HuH-7 (cell line): Measurements from ENCODE around the gene SIX5.

Source experiments
- DNase-seq: peaks from one replicate; pipeline ENCODE4 v3.0.0; 2011; ENCODE audit warnings: low spot score

SIX5 gene

GRCh38 chr19:45773384-45773783 lies 4.3 kb upstream of the SIX5 start:
- DNase-seq = no peak

GRCh38 chr19:45772912-45773311 lies 3.9 kb upstream of the SIX5 start:
- DNase-seq = no peak

- DNase-seq = no peak
Measured at GRCh38 chr19:45772130-45772840, 3.2 kb upstream of the SIX5 start.

DNA sequence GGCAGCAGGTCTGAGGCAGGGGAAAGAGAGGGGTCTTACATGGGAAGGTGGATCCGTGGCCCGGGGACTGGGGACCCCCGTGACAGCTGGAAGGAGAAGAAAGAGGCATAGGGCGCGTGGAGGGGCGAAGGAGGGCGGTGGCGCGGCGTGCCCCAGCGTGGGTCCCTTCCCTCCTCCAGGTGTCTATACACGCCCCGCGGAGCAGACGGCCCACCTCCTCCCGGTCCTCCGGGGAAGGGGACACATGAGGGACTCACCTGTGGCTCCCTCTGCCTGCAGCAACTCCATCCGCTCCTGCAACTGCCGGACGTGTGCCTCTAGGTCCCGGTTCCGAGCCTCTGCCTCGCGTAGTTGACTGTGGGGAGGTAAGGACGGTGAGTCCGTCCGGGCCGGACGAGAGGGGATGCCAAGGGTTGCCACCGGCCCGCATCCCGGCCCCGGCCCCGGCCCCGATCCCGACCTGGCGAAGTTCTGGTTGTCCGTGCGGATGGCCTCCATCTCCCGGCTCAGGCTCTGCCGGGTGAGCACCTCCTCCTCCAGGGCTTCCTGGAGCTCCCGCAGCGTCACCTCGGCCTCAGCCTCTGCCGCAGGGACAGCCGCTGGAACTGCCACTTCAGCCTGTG lies 2.4 kb upstream of the SIX5 start:
- no peak for DNase-seq

- DNase-seq = peak; percentile 99
Measured at GRCh38 chr19:45770192-45771101, 1.4 kb upstream of the SIX5 start.

DNA sequence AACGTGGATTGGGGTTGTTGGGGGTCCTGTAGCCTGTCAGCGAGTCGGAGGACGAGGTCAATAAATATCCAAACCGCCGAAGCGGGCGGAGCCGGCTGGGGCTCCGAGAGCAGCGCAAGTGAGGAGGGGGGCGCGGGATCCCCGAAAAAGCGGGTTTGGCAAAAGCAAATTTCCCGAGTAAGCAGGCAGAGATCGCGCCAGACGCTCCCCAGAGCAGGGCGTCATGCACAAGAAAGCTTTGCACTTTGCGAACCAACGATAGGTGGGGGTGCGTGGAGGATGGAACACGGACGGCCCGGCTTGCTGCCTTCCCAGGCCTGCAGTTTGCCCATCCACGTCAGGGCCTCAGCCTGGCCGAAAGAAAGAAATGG lies 754 bp upstream of the SIX5 start:
- no peak for DNase-seq

GRCh38 chr19:45768655-45768983 lies 433 bp downstream of the SIX5 start:
- DNase-seq = no peak

- peak; percentile 58 for DNase-seq
Measured at GRCh38 chr19:45767881-45768654, 984 bp downstream of the SIX5 start.

- DNase-seq = peak; percentile 75
Measured at GRCh38 chr19:45767410-45767880, 1.6 kb downstream of the SIX5 start.

DNA sequence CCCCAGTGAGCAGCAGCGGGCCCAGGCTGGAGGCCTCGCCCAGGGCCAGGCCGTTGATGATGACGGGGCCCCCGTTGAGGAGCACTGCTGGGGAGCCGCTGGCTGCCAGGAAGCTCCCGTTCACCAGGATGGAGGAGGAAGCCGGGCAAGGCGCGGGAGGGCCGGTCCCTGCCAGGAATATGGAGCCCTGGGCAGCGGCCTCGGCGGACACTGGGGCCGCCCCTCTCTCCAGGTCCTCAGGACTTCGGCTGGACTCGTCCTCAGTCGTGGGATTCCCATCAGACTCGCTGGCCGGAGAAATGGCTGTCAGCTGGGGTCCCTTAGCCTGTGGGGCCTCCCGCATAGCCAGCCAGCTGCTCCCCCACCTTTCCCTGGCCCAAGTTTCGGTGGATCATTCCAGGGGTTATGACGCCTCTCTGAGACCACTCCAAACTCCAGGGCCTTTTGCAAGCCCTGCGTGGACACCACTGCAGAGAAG lies 2.1 kb downstream of the SIX5 start:
- no peak for DNase-seq

GRCh38 chr19:45766296-45766868 lies 2.7 kb downstream of the SIX5 start:
- no peak for DNase-seq

DNA sequence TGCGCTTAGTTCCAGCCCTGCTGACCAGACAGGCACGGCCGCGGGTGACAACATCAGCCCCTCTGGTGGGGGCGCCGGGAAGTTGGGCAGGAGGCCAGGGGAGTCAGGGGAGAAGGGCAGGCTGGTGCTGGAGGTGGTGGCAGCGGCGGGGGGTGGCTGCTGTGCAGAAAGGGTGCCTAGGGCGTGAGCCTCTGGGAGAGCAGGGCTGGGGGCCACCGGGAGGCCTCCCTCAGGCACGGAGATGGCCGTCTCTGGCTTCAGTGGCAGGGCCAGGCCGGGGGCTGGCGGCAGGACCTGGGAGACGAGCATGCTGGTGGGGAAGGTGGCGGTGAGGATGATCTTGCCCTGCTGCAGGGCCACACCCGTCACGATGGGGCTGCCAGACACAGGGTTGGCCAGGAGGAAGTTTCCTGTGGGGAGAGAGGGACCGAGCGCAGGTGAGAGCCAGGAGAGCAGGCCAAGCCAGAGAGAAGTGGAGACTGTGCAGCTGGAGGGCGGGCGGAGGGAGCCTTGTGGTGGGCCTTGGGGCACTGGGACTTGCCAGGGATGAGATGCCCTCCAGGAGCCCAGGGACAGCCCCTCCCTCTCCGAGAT lies 3.3 kb downstream of the SIX5 start:
- DNase-seq = no peak

GRCh38 chr19:45764945-45765701 lies 3.9 kb downstream of the SIX5 start:
- no peak for DNase-seq

DNA sequence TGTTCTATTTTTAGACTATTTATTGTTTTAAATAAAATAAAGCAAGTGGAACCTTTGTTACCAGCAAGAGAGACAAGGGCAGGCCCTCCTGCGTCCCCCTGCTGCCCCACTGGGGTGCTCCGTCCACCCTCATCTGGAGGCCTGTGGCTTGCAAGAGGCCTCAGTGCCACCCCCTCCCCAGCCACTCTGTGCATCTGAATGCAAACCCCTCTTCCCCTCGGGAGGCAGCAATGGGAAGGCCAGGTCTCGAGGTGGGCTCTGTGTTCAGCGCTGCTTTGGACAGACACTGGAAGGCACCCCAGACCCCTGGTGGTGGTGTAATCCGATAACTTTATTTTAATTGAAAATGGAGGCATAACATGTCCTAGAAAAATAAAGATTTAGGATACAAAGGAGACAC lies 4.6 kb downstream of the SIX5 start:
- no peak for DNase-seq

DNA sequence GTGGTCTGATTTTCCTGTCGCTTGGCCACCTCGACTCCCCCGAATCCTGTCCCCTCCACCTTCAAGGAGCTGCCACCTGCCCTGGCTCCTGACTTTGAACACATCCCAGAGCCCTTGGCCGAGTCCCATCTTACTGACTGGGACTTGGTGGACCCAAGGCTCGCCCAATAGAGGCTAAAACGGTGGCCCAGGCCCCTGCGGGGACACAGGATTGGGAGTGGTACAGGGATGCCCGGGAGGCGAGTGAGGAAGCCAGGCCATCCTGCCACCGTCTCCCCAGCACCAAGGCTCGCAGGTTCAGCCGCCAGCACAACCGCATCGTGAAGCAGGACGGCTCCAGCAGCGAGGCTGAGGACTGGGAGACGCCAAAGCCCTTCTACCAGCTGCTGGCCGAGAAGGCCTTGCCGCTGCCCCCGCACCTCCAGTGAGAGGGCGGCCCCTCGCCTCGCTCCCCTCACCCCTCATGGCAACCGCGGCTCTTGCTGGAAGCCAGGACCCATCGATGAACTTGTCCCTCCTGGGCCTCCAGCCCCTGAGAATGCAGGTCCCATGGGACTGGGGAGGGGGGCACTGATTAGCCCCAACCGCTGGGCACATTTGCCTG lies 5.3 kb downstream of the SIX5 start:
- no peak for DNase-seq

GRCh38 chr19:45762870-45763631 lies 6.0 kb downstream of the SIX5 start:
- no peak for DNase-seq

- no peak for DNase-seq
Measured at GRCh38 chr19:45761714-45762113, 7.3 kb downstream of the SIX5 start.

- no peak for DNase-seq
Measured at GRCh38 chr19:45758921-45759320, 10.1 kb downstream of the SIX5 start.

DNA sequence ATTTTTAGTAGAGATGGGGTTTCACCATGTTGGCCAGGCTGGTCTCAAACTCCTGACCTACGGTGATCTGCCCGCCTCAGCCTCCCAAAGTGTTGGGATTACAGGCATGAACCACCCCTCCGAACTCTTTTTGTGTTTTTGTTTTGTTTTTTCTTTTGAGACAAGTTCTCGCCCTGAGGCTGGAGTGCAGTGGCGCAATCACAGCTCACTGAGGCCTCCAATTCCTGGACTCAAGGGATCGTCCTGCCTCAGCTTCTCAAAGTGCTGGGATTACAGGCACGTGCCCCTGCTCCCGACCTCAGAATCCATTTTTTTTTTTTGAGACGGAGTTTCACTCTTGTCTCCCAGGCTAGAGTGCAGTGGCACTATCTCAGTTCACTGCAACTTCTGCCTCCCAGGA lies 11.4 kb downstream of the SIX5 start:
- DNase-seq = no peak
